H9 (cell line): ENCODE data around the gene KRT36. TPM values are rescaled to one million over a fixed set of nuclear protein-coding genes. Genes with fewer than 3 reads are reported as not detected.

ENCODE experiments used
- DNase-seq: peaks from one replicate; pipeline ENCODE4 v3.0.0-alpha.2; 2017
- H2AFZ ChIP-seq: one replicate; pipeline ENCODE4 v1.6.1; 2013; ENCODE audit warnings: mild to moderate bottlenecking, low read length, control low read depth, moderate library complexity
- H2AK5ac ChIP-seq: 2 replicates; pipeline ENCODE4 v1.6.1; 2013; ENCODE audit warnings: low read length, control low read depth, mixed read lengths; ENCODE audit not compliant: insufficient read length
- H2BK120ac ChIP-seq: one replicate; pipeline ENCODE4 v1.6.1; 2013; ENCODE audit warnings: low read depth, mild to moderate bottlenecking, low read length, control low read depth, inconsistent platforms; ENCODE audit not compliant: poor library complexity, severe bottlenecking
- H2BK12ac ChIP-seq: 2 replicates; pipeline ENCODE4 v1.6.1; 2013; ENCODE audit warnings: low read length, control low read depth, mixed read lengths, low read depth; ENCODE audit not compliant: insufficient read length
- H2BK15ac ChIP-seq: 2 replicates; pipeline ENCODE4 v1.6.1; 2013; ENCODE audit warnings: low read depth, low read length, control low read depth
- H2BK20ac ChIP-seq: one replicate; pipeline ENCODE4 v1.6.1; 2013; ENCODE audit warnings: low read depth, mild to moderate bottlenecking, low read length, control low read depth, inconsistent platforms; ENCODE audit not compliant: poor library complexity, severe bottlenecking
- H2BK5ac ChIP-seq: 2 replicates; pipeline ENCODE4 v1.6.1; 2013; ENCODE audit warnings: low read length, control low read depth, mixed read lengths; ENCODE audit not compliant: insufficient read length
- H3K14ac ChIP-seq: 2 replicates; pipeline ENCODE4 v1.6.1; 2013; ENCODE audit warnings: low read length, control low read depth; ENCODE audit not compliant: insufficient read depth
- H3K18ac ChIP-seq: 2 replicates; pipeline ENCODE4 v1.6.1; 2013; ENCODE audit warnings: low read depth, mild to moderate bottlenecking, mixed read lengths, low read length, control low read depth; ENCODE audit not compliant: insufficient read length
- H3K23ac ChIP-seq: 2 replicates; pipeline ENCODE4 v1.6.1; 2013; ENCODE audit warnings: low read length, control low read depth, mixed read lengths, low read depth; ENCODE audit not compliant: insufficient read length
- H3K23me2 ChIP-seq: 2 replicates; pipeline ENCODE4 v1.6.1; 2013; ENCODE audit warnings: low read depth, mild to moderate bottlenecking, mixed read lengths, low read length, control low read depth; ENCODE audit not compliant: insufficient read length, poor library complexity, severe bottlenecking
- H3K27ac ChIP-seq: 2 replicates; pipeline ENCODE4 v1.5.1; 2013; ENCODE audit warnings: low read length, control low read depth, mixed read lengths, low read depth; ENCODE audit not compliant: insufficient read length
- H3K27me3 ChIP-seq: 2 replicates; pipeline ENCODE4 v1.6.1; 2013; ENCODE audit warnings: low read length, control low read depth, inconsistent platforms; ENCODE audit not compliant: insufficient read depth
- H3K4ac ChIP-seq: 2 replicates; pipeline ENCODE4 v1.6.1; 2013; ENCODE audit warnings: low read depth, mild to moderate bottlenecking, control low read depth, inconsistent platforms, low read length, moderate library complexity
- H3K4me1 ChIP-seq: 2 replicates; pipeline ENCODE4 v1.6.1; 2013; ENCODE audit warnings: low read length, control low read depth, inconsistent platforms; ENCODE audit not compliant: insufficient read depth
- H3K4me2 ChIP-seq: 2 replicates; pipeline ENCODE4 v1.6.1; 2013; ENCODE audit warnings: low read length, control low read depth, mixed read lengths; ENCODE audit not compliant: insufficient read length, insufficient read depth
- H3K56ac ChIP-seq: 2 replicates; pipeline ENCODE4 v1.6.1; 2013; ENCODE audit warnings: low read depth, mild to moderate bottlenecking, mixed read lengths, low read length, control low read depth; ENCODE audit not compliant: insufficient read length
- H3K79me1 ChIP-seq: 2 replicates; pipeline ENCODE4 v1.6.1; 2013; ENCODE audit warnings: low read depth, mild to moderate bottlenecking, moderate library complexity, low read length, control low read depth, inconsistent platforms; ENCODE audit not compliant: insufficient read depth, poor library complexity, severe bottlenecking
- H3K79me2 ChIP-seq: 2 replicates; pipeline ENCODE4 v1.6.1; 2013; ENCODE audit warnings: low read length, control low read depth, inconsistent platforms; ENCODE audit not compliant: insufficient read depth
- H3K9ac ChIP-seq: 2 replicates; pipeline ENCODE4 v1.6.1; 2013; ENCODE audit warnings: low read length, control low read depth, mixed read lengths; ENCODE audit not compliant: insufficient read length; ENCODE audit errors: extremely low read depth
- H3K9me3 ChIP-seq: one replicate; pipeline ENCODE4 v1.6.1; 2013; ENCODE audit warnings: low read depth, low read length, inconsistent platforms; ENCODE audit not compliant: control insufficient read depth
- H3T11ph ChIP-seq: one replicate; pipeline ENCODE4 v1.6.1; 2013; ENCODE audit warnings: mild to moderate bottlenecking, low read length, control low read depth, inconsistent platforms
- H4K20me1 ChIP-seq: one replicate; pipeline ENCODE4 v1.6.1; 2013; ENCODE audit not compliant: control insufficient read depth, insufficient read length, insufficient read depth
- H4K5ac ChIP-seq: 2 replicates; pipeline ENCODE4 v1.6.1; 2013; ENCODE audit warnings: low read depth, mild to moderate bottlenecking, mixed read lengths, low read length, control low read depth; ENCODE audit not compliant: insufficient read length
- H4K8ac ChIP-seq: replicated peaks from 2 replicates; pipeline ENCODE4 v1.6.1; 2013; ENCODE audit warnings: low read length, control low read depth, mixed read lengths, low read depth; ENCODE audit not compliant: insufficient read length
- H4K91ac ChIP-seq: 2 replicates; pipeline ENCODE4 v1.6.1; 2013; ENCODE audit warnings: low read depth, mild to moderate bottlenecking, moderate library complexity, mixed read lengths, low read length, control low read depth; ENCODE audit not compliant: insufficient read length
- H3K27ac Mint-ChIP-seq, 3 experiments: 2 replicates in 2 of 3; 3 replicates in 1 of 3; pipeline ENCODE4 v1.8.0; 2020 to 2021; ENCODE audit warnings: mixed read lengths in 3 of 3, mild to moderate bottlenecking in 1 of 3, moderate library complexity in 1 of 3
- H3K27me3 Mint-ChIP-seq: 2 replicates; pipeline ENCODE4 v1.8.0; 2021; ENCODE audit warnings: low read depth, mild to moderate bottlenecking, moderate library complexity, mixed read lengths
- H3K36me3 Mint-ChIP-seq, 3 experiments: 2 replicates in 2 of 3; 3 replicates in 1 of 3; pipeline ENCODE4 v1.8.0; 2020 to 2021; ENCODE audit warnings: low read depth in 3 of 3, mixed read lengths in 3 of 3; ENCODE audit not compliant: insufficient read depth in 1 of 3
- H3K4me1 Mint-ChIP-seq, 2 experiments: 2 replicates each; pipeline ENCODE4 v1.8.0; 2020; ENCODE audit warnings: mixed read lengths in 2 of 2
- H3K4me3 Mint-ChIP-seq, 2 experiments: 2 replicates in 1 of 2; 3 replicates in 1 of 2; pipeline ENCODE4 v1.8.0; 2020 to 2021; ENCODE audit warnings: mild to moderate bottlenecking in 2 of 2, mixed read lengths in 2 of 2, moderate library complexity in 1 of 2
- H3K9me3 Mint-ChIP-seq, 2 experiments: 2 replicates in 1 of 2; 3 replicates in 1 of 2; pipeline ENCODE4 v1.8.0; 2020; ENCODE audit warnings: mild to moderate bottlenecking in 2 of 2, mixed read lengths in 2 of 2, moderate library complexity in 1 of 2
- CTCF ChIP-seq: fragments of 200-600 bp; sonication (generic); conservative IDR thresholded peaks from 3 replicates; pipeline ENCODE4 v1.8.0; 2021; ENCODE audit warnings: antibody characterized with exemption, mild to moderate bottlenecking
- WGBS: extraction: QIAGEN DNeasy Blood & Tissue Kit; methylation state at CpG from one replicate; pipeline ENCODE4 v1.1.7; 2013; ENCODE audit warnings: missing lambda C conversion rate, low lambda C conversion rate, mixed read lengths; ENCODE audit not compliant: insufficient read length; ENCODE audit errors: extremely low coverage; 5-methylcytosine and 5-hydroxymethylcytosine counted together
- total RNA-seq: library from RNA; stranded (reverse); gene quantifications from 2 replicates; pipeline ENCODE4 v1.2.1, GENCODE V29; 2021

KRT36 gene
- total RNA-seq, 1 experiment from 2014 or later, result not detected

GRCh38 chr17:41520821-41521521 lies 31.3 kb upstream of the KRT36 start:
- H3K4me1 Mint-ChIP-seq, result peaks cover 26 to 38% of the 10 kb centered on the region in 2 experiments
- H3K56ac ChIP-seq, result no peak overlapping the region
- no peaks in the 10 kb centered on the region for H3K27me3 ChIP-seq
- DNase-seq, result no peak
- H3K27ac ChIP-seq, result no peak overlapping the region
- no peaks in the 10 kb centered on the region; the same call in 1 of the 2 replicates for H3K4me1 ChIP-seq
- H4K20me1 ChIP-seq, result no peaks in the 10 kb centered on the region
- H3K36me3 Mint-ChIP-seq, result peaks cover 20 to 34% (median 28%) of the 10 kb centered on the region in 3 experiments; a peak in 6 of 7 replicates
- H2BK12ac ChIP-seq, result no peak overlapping the region
- H3K4ac ChIP-seq, result no peak overlapping the region
- no peaks in the 10 kb centered on the region for H3K9me3 ChIP-seq
- H3K14ac ChIP-seq, result no peak overlapping the region
- H4K91ac ChIP-seq, result no peak overlapping the region
- H4K5ac ChIP-seq, result no peak overlapping the region
- no peaks in the 10 kb centered on the region; a peak in 1 of 5 replicates for H3K9me3 Mint-ChIP-seq
- no peak for TF ChIP-seq CTCF
- no peak overlapping the region for H2AK5ac ChIP-seq
- no peak overlapping the region for H4K8ac ChIP-seq
- no peak overlapping the region for H2BK15ac ChIP-seq
- no peak overlapping the region for H3K4me3 Mint-ChIP-seq
- no peak overlapping the region for H2BK120ac ChIP-seq
- no peaks in the 10 kb centered on the region for H3K79me1 ChIP-seq
- H3K23me2 ChIP-seq, result no peaks in the 10 kb centered on the region
- no peak overlapping the region for H3K9ac ChIP-seq
- H2AFZ ChIP-seq, result no peak overlapping the region
- H2BK20ac ChIP-seq, result no peak overlapping the region
- no peak overlapping the region for H3K23ac ChIP-seq
- peak overlapping the region in 1 of 3 experiments; percentile 56; a peak in 2 of 7 replicates for H3K27ac Mint-ChIP-seq
- H2BK5ac ChIP-seq, result no peak overlapping the region
- H3T11ph ChIP-seq, result no peak overlapping the region
- H3K27me3 Mint-ChIP-seq, result no peaks in the 10 kb centered on the region; the same call in 1 of the 2 replicates
- no peak overlapping the region for H3K4me2 ChIP-seq
- H3K18ac ChIP-seq, result no peak overlapping the region
- no CpG with 5 or more reads among the region's 10 CpGs for WGBS
- H3K79me2 ChIP-seq, result no peaks in the 10 kb centered on the region
